Stimulated activated CD4-positive, alpha-beta T cell treated with anti-CD3 and anti-CD28 coated beads, Interleukin-15, amount 100 ng/mL, for 1 hour (primary cell): Measurements from ENCODE around the gene PRG2.

ENCODE experiments used
- DNase-seq, 2 donors: peaks; one replicate each; pipeline ENCODE4 v3.0.0-alpha.2; 2020; ENCODE audit warnings: low read depth in 1 of 2, low spot score in 1 of 2

PRG2 gene

GRCh38 chr11:57397394-57397990, 7.0 kb upstream of the PRG2 start:
- no peak for DNase-seq

GRCh38 chr11:57396744-57397143, 6.3 kb upstream of the PRG2 start:
- no peak for DNase-seq

- DNase-seq = no peak
Observed at GRCh38 chr11:57395905-57396623, 5.6 kb upstream of the PRG2 start.

GRCh38 chr11:57394203-57394965, 3.9 kb upstream of the PRG2 start:
- no peak for DNase-seq

DNA sequence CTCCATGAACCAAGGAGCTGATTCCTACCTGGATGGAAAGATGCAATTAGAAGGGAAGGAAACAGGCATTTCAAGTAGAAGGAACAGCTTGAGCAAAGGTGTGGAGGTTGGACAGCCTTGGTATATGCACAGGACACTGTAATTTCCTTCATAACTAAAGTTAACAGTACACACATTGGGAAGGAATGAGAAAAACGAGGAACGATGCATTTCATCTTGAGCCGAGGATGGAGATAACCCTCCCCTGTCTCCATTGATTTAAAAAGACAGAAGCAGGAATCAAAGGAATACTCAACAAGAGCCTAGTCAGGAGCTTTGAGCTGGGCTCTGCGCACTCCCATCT, 2.3 kb upstream of the PRG2 start:
- DNase-seq = no peak

DNA sequence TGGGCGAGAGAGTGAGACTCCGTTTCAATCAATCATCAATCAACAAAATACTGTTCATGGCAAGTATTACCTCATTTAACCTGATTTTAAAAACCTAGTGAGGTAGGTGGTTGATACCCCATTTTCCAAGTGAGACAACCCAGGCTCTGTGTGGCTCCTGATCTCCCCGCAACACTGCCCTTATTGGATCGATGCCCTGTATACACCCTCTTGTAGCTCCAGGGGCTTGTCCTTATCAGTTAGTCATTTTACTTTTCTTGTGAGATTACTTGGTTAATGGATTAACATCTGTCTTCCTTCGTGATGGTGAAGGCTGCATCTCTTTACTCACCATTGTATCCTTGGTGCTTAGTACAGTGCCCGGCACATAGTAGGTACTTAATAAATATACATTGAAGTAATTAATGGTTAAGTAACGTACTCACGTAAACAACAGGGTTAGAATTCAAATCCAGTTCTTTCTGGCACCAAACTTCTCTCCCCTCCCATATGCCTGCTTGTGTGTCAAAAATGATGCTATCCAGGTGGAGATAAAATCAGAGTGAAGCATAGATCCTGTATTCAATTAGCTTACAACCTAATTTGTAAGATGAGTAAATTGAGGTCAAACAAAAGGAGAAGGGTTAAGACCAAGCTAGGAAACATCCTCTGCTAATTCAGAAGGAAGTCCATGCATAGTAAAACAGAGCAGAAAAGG, 1.8 kb upstream of the PRG2 start:
- no peak for DNase-seq

GRCh38 chr11:57391539-57391938, 1.1 kb upstream of the PRG2 start:
- DNase-seq = no peak

DNA sequence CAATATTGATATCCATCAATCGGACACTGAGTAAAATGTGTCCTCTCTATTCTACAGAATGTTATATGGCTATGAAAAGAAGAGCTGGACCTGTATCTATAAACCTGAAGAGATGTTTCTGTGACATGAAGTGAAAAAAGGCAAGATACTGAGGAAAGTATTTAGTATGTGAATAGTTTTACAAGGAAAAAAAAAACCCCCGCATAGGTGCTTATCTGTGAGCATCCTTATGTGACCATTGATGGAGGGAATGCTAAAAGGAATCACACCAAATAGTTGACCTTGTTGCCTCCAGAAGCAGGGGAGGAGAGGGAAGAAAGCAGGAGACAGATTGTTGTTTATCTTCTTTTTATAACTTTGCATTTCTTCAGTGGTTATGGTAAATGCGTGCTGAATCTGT, 661 bp upstream of the PRG2 start:
- DNase-seq = no peak

DNA sequence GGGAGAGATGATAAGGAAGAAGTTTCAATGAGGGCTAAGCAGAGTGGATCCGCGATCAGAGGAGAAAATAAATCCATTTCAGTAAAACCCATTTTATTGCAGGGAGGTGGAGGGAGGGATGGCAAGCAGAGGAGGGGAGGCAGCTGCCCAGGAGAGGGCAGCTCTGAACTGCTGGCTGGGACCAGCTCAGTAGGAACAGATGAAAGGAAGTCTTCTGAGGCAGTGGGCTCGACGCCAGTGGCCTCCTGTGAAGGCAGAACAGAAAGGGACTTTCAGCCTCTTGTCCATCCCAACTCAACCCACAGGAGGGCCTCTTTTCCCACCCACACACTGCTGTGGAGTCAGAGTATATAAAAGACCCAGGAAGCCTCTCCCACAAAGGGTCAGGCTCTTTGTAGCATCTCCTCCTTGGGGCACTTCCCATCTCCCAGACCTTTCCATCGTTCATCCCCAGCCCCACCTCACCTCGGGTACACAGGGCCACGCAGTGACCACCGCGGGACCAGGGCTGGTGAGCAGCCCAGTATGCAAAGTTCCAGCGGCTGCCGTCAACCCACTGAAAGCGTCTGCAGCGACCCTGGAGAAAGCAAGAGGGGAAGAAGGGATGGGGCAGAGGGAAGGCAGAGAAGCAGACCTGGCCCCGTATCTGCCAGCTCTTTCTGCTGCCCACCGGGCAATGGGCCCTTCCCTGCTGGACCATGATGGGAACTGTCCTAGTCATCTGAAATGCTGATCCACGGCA, 3.0 kb downstream of the PRG2 start:
- DNase-seq = no peak

DNA sequence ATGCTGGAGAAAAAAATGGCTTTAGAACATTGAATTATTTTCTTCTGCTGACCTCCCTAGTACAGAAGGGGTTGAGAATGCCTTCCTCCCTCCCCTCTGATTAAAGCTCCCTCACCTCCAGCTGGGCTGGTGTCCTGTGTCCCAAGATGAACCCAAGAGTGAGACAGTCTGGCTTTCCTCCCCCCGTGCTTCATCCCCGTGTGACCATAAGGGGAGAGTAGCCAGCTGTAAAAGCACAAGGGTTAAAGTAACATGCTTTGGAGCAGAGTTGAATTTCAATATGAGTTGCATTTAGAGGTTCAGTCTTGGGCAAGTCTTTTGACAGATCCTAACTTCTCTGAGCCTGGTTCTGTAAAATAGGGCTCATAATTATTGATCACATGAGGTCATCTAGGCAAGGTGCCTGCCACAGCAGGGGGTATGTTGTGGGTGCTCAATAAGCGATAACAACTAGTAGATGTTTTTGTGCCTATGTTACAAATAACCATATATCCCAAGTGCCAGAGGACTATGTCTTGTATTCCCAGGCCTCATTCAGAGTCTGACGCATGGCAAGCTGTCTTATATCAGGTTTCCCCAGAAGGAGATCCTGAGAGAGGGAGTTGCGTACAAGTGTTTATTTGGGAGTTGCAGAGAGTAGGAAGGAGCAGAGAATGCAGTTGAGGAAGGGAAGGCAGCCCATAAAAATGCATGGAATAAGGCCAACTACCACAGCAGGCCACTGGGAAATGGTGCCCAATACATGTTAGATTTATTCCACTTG, 4.1 kb downstream of the PRG2 start:
- no peak for DNase-seq

DNA sequence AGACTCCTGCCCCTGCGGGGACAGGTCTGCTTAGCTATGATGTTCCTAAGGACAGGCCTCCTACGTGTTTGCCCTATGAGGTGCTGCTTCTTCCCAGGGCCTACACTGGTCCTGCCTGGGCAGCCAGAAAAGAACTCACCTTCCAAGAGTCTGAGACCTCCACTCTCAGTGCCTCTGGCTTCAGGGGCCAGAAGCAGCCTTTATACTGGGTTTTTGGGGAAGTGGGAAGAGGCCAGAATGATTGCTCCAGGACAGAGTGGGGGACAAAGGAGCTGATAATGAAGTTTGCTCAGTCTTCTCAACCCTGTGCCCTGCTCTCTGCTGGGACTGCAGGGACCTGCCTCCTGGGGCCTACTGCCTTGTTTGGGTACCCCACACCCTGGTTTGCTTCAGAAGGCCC, 9.5 kb downstream of the PRG2 start, which contains the start of gene PRG3:
TSS of gene PRG3 (minus strand) at position 176 of the 400 bp plus-strand sequence. CDS start 442 bp downstream, outside the sequence.
- no peak for DNase-seq

GRCh38 chr11:57379732-57380131, 10.7 kb downstream of the PRG2 start:
- DNase-seq = no peak

DNA sequence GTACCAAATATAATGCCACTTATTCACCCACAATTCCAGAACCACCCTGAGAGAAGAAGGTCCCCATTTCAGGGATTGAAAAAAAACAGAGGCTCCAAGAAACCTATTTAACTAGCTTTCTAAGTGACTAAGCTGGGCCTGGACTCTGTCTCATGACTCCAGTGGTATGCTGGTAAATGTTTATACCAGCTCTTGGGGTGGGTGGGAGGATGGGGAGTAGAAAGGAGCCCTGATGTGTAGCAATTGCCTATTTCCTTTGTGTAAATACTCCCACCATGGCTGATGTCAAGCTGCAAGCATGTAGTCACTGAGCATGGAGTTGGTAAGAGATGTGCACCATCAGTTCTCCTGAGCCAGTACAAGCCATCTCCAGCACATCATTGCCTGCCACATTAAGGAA, 12.3 kb downstream of the PRG2 start:
- DNase-seq = no peak

GRCh38 chr11:57377107-57377506, 13.3 kb downstream of the PRG2 start:
- no peak for DNase-seq

DNA sequence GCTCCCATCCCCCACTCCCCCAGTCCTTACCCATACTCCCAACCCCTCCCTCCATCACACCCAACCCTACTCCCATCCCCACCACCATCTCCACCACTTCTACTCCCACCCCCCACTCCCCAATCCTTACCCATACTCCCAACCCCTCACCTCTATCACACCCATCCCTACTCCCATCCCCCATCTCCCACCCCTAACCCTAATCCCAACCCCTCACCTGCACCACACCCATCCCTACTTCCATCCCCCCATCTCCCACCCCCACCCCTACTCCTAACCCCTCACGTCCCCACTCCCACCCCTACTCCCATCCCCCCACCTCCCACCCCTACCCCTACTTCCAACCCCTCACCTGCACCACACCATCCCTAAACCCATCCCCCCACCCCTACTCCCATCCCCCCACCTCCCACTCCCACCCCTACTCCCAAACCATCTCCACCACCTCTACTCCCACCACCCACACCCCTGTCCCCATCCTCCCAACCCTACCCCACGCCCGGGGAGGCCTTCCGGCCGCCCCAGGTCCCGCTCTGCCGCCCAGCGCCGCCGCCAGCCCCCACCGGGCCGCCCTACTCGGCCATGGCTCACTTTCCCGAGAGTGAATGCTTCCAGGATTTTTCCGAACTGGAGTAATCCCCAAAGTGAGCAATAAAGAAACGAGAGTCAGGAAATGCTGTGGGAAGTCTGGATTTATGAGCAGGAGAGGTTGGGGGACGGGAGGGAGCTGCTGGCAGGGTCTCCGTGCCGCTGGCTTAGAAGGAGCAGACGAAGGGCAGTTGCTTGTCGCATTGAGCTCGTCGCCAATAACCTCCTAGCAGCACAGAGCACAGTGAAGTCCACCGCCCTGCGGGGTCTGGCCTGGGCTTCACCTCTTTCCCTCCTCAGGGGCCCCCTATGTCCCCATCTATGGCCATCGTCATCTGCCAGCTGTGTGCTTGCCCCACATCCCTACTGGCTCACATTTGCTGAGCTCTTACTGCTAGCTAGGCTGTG, 14.1 kb downstream of the PRG2 start:
- no peak for DNase-seq

GRCh38 chr11:57375490-57375889, 15.0 kb downstream of the PRG2 start:
- no peak for DNase-seq

DNA sequence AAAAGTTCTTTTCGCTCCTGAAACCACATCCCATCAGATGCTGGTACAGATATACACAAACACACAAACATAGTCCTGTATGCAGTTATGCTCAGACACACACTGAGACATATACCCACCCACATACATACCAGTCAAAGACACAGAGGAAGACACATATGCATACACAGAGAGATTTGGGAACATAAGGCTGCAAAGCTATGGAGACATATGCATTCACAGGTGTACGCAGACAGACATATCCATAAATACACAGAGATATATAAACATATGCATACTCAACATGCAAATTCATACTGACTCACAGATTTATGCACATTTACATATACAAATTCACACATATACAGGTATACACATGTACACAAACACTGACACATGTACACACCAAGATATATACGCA, 15.5 kb downstream of the PRG2 start:
- no peak for DNase-seq

DNA sequence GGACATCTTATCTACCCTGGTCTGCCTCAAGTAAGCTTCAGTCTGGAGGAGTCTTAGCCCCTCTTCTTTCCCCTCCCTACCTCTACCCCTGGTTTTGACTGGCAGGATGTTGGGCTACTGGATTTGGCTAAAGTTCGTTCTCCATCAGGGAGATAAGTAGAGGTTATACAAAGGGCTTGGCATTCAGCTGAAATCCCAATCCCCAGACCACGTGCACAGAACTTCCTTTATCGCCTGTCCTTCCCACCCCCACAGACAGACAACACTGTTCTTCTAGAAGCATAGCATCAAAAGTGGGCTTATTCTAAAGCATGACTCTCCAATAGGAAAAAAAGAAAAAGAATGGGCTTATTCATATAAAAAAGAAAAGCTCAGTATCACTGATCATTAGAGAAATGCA, 17.3 kb downstream of the PRG2 start:
- DNase-seq = no peak

GRCh38 chr11:57370941-57371340, 19.5 kb downstream of the PRG2 start:
- no peak for DNase-seq
